ENCODE measurements around the gene LYPD1.

LYPD1 gene

DNA sequence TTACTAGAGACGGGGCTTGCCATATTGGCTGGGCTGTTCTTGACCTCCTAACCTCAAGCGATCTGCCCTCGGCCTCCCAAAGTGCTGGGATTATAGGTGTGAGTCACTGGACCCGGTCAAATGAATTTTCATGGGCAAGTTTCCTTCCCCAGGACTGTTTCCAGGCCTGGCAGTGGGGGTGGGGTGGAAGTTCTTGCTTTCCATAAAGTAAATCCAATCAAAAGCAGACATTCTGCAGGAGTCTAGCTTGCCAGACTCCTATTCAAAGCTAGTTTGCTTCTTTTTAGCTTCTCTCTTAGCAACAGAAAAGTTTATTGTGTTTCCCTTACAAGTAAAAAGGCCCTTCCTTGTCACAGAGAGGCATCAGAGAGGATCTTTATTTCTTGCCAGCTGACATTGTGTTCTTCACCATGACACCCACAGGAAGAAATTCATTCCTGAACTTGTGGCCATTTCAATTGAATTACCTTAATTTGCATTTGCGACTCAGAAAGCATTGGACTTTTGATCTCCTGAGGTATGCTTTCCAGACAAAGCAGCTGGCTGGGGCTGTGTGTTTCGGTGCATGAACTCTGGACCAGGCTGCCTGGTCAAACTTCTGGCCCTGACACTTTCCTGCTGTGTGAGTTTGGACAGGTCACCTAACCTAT lies 37.9 kb downstream of the LYPD1 start:
- no peak for DNase-seq (ENCODE audit: low read depth in 3 of 3)

DNA sequence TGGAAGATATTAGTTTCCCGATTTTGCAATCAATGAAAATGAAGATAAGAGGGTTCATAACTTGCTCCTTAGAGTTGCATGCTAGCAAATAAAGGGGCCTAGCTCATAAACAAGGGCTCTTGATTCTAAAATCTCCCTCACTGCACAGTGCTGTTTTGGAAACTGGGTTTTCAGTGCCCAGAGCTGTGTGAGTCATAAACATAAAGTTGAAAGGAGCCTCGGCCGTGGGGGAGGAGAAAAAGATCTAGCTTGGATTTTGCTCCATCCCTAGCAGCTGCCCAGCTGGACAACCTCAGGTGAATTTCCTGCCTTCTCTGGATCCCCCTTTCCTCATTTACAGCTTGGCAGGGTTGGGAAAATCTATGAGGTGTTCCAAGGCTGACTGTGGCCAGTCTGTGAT lies 42.5 kb downstream of the LYPD1 start:
- no peak for DNase-seq (ENCODE audit: low read depth in 3 of 3)

DNA sequence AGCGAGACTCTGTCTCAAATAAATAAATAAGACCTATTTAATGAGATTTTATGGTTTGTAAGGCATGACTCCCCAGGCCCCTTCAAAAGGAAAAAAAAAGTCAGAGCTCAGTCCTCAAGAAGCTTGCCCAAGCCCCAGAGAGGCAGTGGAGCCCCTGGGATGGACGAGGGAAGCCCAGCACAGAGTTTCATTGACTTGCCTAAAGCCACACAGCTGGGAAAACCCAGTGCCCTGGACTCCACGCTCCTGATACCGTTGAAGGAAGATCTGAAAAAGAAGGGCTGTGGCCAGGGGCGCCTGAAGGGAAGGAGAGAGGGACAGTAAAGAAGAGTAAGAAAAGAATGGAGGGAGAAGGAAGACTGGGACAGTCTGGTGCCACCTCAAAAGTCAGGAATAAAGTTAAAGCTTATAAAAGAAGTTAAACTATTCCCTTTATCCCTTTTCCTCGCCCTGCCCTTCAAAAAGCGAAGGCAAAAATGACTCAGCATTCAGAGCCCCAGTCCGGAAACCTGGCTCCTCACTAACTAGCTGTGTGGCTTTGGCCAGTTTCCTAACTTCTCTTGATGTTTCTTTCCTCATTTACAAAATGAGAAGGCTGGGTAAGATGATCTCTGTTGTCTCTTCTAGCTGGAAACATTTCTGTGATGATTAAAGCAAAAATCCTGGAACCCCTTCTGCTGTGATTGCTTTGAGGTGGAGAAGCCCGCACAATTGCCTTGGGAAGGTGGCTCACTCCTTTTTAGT lies 46.7 kb downstream of the LYPD1 start:
- DNase-seq (ENCODE audit: low read depth in 3 of 3): no peak

DNA sequence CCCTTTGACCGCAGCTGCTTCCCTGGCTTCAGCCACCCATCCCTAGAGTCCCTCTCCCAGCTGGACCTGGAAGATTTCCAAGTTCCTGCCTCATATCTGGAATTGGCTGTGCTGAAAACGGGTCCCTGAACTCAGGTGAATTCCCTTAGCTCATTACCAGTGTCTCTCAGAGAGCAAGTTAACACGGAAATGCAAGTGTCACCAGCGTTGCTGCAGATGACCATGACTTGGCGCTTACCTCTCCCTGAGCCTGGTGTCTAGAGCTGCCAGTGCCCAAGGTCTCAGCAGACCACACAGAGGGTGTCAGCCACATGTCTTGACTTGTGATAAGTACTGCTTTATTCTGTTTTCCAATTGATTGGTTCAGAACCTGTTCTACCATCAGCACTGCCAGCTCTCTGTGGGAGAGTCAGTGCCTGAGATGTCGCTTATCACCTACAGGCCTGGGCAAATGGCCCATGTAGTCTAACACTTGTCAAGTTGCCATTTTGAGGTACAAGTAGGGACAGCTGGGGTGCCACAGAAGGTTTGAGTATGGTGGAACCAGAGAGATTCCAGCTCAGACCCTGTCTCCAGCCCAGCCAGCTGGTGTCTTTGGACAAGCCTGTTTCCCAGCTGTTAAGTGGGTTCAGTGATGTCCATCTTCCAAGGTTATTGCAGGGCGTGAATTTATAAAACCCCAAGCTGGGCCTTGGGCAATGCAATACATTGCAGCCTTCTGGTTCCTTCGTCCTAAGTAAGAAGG lies 48.7 kb downstream of the LYPD1 start:
- no peak for DNase-seq (ENCODE audit: low read depth in 3 of 3)

DNA sequence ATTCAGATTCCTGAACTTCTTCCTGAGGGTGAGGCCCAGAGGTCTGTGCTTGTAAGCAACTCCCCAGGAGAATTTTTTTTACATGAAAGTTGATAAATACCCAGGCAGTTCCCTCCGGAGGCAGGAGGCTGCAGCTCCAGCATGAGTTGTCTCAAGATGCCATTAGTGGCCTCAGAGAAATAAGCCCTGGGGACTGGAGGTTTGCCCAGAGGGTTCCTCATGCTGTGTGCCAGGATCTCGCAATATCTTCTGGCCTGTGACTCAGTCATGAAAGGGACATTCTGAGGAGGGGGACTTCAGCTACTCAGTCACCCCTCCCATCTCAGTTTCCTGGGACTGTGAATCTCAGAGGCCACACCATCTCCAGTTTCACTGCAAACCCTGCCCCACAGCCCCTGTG lies 49.9 kb downstream of the LYPD1 start:
- no peak for DNase-seq (ENCODE audit: low read depth in 3 of 3)

DNA sequence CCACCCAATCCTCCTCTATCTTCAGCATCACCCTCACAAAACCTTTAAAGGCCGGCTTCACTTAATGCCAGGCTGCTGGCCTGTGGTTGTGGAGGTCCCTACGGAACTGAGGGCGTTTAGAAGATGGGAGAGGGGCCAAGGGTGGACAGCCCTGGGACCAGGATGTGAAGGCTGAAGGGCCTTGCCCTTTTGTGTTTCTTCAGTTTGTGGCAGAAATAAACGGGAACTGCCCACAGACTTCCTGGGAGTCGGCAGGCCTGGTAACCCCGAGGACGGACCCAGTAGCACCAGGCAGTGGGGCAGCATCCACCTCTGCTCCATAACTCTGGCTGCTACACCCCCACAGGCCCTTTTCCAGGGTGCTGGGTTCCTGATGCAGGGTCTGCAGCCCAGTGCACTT lies 51.3 kb downstream of the LYPD1 start:
- DNase-seq (ENCODE audit: low read depth in 3 of 3): no peak

DNA sequence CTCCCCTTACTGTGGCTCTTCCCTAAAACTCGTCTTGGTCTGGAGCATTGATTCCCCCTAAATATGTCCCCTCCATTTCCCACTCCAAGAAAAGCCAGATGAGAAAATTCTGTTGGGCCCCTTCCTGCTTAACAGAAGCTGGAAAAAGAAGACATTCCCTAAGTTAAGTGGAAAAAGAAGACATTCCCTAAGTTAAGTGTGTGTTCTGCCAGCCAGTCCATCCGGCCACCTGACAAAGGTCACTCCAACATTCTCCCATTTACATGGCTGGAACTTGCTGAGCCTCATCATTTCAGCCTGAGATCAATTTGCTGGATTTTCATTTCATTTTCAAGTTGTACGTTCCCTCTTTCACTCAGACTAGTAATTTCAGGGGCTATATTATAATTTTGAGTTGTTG lies 52.0 kb downstream of the LYPD1 start:
- no peak for DNase-seq (ENCODE audit: low read depth in 3 of 3)

DNA sequence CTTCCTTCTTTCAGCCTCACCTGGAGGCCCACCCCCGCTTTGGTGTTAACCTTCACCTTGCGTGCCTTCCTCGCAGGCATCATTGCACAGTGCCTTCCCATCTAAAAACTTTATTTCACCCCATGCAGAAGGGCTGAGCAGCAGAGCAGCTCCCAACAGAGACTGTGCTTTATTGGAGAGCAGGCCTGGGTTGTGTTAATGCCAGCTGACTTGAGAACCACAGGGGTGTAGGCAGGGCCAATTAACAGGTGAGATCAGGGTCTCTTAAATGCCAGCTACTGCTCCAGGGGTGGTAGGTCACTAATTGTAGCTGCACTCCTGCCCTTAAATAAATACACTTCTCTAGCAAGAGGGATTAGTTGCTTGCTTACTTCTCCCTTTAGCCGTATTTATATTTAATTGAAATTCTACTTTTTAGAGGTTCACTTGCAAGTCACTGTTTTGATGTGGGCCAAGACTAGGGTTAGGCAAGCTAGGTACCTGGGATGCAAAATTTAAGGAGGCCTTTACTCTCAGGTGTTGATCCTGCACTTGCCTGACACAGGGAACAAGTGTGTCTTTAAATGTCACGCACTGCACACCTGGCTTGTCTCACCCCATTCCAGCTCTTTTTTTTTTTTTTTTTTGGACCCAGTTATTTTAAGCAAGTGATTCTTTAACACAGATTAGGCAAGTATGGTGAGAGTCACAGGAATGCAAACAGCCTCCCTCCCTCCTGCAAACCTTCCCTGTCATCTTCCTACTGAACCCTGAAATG lies 54.5 kb downstream of the LYPD1 start:
- no peak for DNase-seq (ENCODE audit: low read depth in 3 of 3)

DNA sequence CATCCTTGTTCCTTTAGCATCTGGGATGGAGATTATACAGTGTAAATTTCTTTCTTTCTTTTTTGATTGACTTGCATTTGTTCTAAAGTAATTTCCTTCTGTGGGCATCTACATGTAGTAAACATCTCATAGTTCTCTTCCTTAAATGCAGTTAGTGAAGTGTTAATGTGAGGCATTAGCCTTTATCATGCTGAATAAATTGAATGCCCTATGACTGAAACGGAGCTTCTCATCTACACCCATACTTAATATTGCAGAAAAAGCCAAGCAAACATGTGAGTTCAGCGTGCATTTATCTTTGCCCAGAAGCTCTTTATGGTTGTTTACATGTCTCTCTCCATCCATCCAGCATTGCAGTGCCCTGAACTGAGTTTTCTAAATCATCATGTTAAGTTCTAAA lies 58.3 kb downstream of the LYPD1 start:
- DNase-seq (ENCODE audit: low read depth in 3 of 3): no peak

DNA sequence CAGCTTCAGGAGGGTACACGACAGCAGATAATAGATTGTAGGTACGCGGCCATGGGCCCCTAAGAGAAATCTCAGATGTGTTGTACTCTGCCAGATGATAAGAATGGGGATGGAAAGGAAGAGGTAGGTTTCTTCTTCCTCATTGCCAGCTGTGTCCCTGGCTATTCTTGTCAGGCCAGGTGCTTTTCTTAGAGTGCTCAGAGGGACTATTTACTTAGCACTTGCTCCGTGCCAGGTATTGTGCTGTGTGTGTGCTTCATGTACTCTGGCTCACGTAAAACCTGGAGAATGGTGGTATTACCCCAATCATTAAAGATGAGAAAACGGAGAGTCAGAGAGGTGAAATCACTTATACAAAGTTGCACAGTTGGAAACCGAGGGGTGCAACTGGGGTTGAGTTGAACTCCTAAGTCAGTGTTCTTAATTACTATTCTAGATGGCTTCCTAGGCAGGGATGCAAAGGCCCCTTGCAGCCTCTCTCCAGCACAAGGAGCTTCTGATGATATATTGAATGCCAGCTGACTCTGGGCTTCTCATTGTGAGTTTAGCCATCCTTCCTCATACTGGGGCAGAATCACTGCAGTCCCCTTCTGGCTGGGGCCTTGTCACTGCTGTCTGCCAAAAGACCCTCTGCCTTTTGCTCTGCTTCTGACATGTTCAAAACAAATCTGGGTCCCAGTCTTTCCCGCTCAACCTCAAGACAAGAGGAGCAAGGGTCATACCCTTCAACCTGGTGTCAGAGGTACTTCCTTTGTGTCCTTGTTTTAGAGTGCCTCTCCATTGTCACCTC lies 60.7 kb downstream of the LYPD1 start:
- DNase-seq (ENCODE audit: low read depth in 3 of 3): no peak

DNA sequence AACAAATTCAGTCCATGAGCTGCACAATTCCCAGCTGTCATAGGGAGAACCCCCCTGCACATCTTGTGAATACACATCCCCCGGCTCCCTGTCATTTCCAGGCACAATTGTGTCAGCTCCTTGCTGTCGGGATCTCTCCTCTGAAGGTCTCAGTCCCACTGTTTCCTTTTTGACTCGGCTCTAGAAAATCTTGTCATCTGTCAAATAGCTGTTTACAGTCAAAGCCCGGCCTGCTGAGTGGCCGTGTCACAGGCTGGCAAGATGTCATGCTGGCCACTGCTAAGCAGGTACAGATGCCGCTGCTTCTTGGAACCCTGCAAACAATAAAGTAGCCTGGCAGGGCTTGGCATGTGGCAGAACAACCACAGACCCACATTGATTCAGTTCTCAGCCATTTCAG lies 61.7 kb downstream of the LYPD1 start:
- DNase-seq (ENCODE audit: low read depth in 3 of 3): no peak

DNA sequence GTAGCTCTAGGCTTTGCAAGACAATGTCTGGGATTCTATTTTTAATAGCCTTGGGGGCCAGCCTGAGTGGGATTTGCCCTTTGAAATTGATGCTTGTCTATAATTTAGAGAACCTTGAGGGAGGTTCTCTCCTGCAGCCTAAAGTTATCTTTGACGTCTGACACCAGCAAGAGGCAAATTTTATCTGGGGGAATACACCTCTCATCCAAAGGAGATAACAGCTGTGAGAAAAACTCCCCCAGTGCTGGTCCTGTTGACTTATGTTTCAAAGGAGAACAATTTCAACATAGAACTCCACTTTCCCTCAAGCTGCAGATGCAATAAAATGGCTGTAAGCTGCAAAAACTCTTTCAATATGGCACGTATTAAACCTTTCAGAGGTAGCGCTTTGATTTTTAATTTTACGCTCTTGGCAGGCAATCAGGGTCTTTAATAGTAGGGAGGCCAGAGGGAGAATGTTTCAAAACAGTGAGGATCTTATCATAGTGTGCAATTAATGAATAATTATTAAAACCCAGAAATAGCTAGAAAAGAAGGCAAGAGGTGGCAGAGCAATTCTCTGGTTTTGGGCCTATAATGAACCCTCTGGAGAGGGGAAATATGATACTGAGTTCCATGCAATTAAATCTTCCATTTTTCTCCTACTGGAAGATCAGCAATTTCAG lies 62.4 kb downstream of the LYPD1 start:
- no peak for DNase-seq (ENCODE audit: low read depth in 3 of 3)

DNA sequence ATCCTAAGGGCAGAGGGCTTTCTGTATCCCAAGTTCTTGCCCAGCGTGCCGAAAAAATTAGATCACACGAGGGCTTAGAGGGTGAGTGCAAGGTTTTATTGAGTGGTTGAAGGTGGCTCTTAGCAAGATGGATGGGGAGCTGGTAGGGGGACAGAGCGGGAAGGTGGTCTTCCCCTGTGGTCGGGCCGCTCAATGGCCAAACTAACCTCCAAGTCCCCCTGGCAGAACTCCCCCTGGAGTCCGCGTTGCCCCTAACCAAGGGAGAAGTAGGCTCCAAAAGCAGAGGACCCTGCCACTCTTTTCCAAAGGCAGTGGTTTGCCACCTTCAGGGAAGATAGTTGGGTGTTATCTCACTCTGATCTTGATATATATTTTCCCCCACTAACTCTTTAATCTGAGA lies 63.4 kb downstream of the LYPD1 start:
- DNase-seq (ENCODE audit: low read depth in 3 of 3): no peak

DNA sequence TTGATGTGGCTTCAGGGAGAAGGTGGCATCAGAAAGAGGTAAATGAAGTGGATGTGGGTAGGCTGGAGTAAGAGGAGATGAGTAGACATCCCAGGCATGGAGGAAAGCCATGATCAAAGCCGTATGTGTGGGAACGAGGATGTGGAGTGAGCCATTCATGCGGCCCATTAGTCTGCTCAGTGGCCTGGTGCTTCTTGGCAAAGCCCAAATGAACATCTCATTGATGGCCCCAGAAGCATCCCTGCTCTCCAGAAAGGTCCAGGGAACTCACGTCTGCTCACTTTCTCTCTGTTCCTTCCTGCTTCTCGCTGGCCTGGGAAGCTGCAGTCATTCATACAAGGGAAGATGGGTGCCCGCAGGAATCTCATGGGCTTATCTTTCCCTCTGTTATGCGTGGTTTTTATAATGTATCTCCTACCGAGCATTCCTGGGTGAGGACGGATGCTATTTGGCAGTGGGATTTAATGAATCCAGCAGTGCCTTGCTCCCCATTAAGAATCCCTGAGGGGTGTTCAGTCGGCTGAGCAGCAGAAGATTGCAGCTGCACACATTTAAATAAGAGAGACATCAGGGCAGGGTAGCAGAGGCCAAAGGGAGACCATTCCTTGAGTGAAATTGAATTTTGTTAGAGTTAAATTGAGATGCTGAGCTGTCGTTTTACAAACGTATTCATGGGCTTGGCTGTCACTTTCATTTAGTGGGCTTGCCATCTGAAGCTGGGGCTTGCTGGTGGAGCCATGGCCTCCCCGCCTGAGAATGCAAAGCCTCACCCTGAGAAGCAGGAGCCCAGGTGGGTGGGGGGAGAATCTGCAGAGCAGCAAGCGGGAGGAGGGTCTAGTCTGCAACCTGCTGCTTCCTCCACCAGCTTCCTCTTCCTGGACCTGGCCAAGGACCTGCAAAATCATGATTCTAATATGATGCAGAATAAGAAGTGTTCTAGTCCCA lies 64.5 kb downstream of the LYPD1 start:
- DNase-seq (ENCODE audit: low read depth in 3 of 3): no peak

DNA sequence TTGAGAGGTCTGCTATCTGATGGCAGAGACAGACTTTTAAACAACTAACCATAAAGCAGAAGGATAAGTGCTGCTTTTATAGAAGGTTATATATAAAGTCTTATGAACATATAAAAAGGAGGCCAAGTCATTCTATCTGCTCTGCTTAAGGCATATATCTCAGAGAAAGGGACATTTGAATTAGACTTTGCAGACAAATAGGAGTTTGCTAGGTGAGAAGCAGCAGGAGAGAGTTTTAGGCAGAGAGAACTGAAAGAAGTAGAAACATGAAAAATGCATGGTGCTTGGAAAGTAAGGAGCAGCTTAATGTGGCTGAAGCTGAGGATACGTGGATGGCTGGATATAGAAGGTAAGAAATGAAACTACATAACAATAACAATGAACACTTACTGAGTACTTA lies 65.4 kb downstream of the LYPD1 start:
- DNase-seq (ENCODE audit: low read depth in 3 of 3): no peak

DNA sequence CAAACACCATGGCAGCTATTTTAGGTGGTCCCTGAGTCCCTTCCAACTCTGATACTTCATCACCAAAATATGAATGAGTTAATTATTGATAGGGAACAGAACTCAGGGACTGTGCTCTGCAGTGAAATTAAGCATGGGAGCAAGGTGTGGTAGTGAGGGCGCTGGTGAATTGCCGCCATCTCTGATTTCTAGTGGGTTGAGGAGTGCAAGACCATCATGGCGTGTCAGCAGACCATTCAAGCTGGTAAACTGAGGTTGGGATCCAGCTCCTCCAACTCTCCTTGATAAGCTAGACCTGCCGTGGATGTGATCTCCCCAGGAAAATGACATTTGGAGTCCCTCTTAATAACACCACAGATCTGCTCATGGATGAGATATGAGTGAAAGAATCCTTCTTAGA lies 70.4 kb downstream of the LYPD1 start:
- no peak for DNase-seq (ENCODE audit: low read depth in 3 of 3)

DNA sequence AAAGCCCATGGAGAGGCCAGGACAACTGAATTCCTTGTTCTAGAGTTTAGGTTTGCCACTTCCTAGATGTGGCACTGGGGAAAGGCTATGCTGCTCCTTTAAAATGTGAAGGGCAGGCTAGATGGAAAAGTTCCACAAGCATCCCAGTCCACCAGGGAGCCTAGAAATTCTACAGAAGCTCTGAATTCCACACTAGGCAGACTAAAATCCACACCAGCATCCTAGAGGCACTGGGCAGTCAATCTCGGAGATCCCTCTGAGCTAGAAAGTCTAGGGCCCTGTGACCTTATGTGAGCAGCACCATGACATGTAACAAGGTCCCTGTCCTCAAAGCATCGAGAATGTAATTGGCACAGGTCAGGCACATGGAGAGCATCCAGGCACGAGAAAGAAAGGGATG lies 71.5 kb downstream of the LYPD1 start:
- DNase-seq (ENCODE audit: low read depth in 3 of 3): no peak

DNA sequence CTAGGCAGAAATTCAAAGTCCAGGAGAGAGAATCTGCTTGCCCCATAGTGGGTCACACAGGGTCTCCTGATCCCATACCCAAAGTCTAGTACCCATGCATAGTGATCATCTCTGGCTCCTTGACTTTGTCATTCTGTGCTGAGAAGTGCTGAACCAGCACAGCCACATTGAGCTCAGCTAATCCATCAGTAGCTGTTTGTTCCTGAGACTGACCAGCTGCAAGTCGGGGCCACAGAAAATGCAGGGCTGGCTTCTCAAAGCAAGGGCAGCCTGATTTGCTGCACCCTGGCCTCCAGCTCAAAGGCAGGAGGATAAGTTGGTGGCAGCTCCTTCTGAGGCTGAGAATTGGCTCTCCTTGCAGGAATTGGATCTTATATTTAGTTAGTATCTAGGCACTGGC lies 72.2 kb downstream of the LYPD1 start:
- no peak for DNase-seq (ENCODE audit: low read depth in 3 of 3)

DNA sequence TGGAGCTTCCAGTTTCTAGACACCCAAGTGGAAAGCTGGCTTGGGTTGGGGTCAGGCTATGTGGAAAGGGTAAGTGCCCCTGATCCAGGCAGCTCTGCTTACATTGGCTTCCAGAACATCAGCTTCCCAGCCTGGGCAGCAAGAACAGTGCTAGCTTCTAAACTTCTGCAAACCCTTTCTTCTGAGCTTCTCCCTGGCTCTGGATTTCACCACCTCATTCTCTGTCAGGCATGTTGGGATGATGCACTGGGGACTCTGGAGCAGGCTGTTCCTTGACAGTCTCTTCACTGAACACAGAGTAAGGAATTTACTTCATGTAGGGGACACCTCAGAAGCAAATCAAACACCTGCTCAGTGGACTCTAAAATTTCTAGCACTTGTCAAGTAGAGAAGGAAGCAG lies 72.8 kb downstream of the LYPD1 start:
- DNase-seq (ENCODE audit: low read depth in 3 of 3): no peak

DNA sequence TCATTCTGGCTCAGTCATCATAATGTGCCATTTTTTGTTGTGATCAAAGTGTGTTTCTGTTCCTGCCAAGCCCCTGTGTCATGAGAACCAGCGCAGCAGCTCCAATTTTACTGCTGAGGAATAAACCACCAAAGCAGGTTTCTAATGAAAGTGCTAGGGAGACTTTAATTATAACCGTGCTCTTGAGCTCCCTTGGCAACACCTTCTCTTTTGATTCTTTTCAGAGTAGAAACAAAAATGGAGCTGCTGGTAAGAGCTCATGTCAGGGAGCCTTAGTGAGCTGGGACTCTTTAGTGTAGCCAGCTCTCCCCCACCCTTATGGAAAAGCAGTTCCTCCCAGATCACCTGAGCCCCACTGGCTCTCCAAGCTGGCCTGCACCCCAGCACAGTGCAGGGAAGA lies 74.3 kb downstream of the LYPD1 start:
- DNase-seq (ENCODE audit: low read depth in 3 of 3): no peak
